Measurements from ENCODE around the gene EPHB2. TPM values are rescaled to one million over a fixed set of nuclear protein-coding genes. Genes with fewer than 3 reads are reported as not detected.

EPHB2 gene
- polyA plus RNA-seq, 1 donor from 2014 or later, result 22.8 TPM

- H3K27me3 ChIP-seq (ENCODE audit: insufficient read depth, low read depth, low read length), result no peaks in the 10 kb centered on the region
- H3K27ac ChIP-seq (ENCODE audit: low read length), result no peak overlapping the region
- H3K9me3 ChIP-seq (ENCODE audit: low read length), result no peaks in the 10 kb centered on the region
- peaks cover 4% of the 10 kb centered on the region for H3F3A ChIP-seq (ENCODE audit: insufficient read depth, low read length, poor library complexity, severe bottlenecking)
- H3K4me2 ChIP-seq (ENCODE audit: low read length), result no peak overlapping the region
- no peak overlapping the region for H3K4me3 ChIP-seq (ENCODE audit: low read length)
- H3K79me2 ChIP-seq (replicated peaks; ENCODE audit: insufficient read depth, low read length), result no peaks in the 10 kb centered on the region
- no peak overlapping the region for H3K9ac ChIP-seq (ENCODE audit: low read length)
- no peak overlapping the region for H2AFZ ChIP-seq (ENCODE audit: low read depth, low read length)
- no peaks in the 10 kb centered on the region for H3K9me2 ChIP-seq (ENCODE audit: insufficient read depth, low read length)
- no peaks in the 10 kb centered on the region for H4K20me1 ChIP-seq (ENCODE audit: insufficient read depth)
- TF ChIP-seq EZH2 (IDR thresholded peaks at IDR 0.05; ENCODE audit: borderline replicate concordance, insufficient read depth, low read length, poor library complexity, severe bottlenecking) (no peak), POLR2AphosphoS5 (IDR thresholded peaks at IDR 0.05) (no peak), SMC3 (conservative IDR thresholded peaks at IDR 0.05; ENCODE audit: poor library complexity) (no peak), RAD21 (conservative IDR thresholded peaks at IDR 0.05) (no peak), REST (IDR thresholded peaks at IDR 0.05; ENCODE audit: borderline replicate concordance) (no peak)
- no peaks in the 10 kb centered on the region for H3K36me3 ChIP-seq (ENCODE audit: insufficient read depth, low read length)
These were observed 134.0 kb downstream of the EPHB2 start for GRCh38 chr1:22844621-22845020.

GRCh38 chr1:22845398-22845935, 134.8 kb downstream of the EPHB2 start:
- H3K9me2 ChIP-seq (ENCODE audit: insufficient read depth, low read length), result no peaks in the 10 kb centered on the region
- no peaks in the 10 kb centered on the region for H4K20me1 ChIP-seq (ENCODE audit: insufficient read depth)
- no peak for TF ChIP-seq REST (IDR thresholded peaks at IDR 0.05; ENCODE audit: borderline replicate concordance)
- TF ChIP-seq CTCF (IDR thresholded peaks at IDR 0.05; ENCODE audit: poor library complexity, severe bottlenecking), result no peak
- TF ChIP-seq TAF1 (IDR thresholded peaks at IDR 0.05; ENCODE audit: low read depth), result no peak
- no peak for TF ChIP-seq SMC3 (conservative IDR thresholded peaks at IDR 0.05; ENCODE audit: poor library complexity)
- TF ChIP-seq EP300 (conservative IDR thresholded peaks at IDR 0.05; ENCODE audit: poor library complexity, severe bottlenecking), result no peak
- TF ChIP-seq MXI1 (conservative IDR thresholded peaks at IDR 0.05; ENCODE audit: poor library complexity, severe bottlenecking), result no peak
- TF ChIP-seq EZH2 (IDR thresholded peaks at IDR 0.05; ENCODE audit: borderline replicate concordance, insufficient read depth, low read length, poor library complexity, severe bottlenecking), result no peak
- TF ChIP-seq POLR2AphosphoS5 (IDR thresholded peaks at IDR 0.05), result no peak
- TF ChIP-seq RAD21 (conservative IDR thresholded peaks at IDR 0.05), result no peak
- no peaks in the 10 kb centered on the region for H3K79me2 ChIP-seq (replicated peaks; ENCODE audit: insufficient read depth, low read length)
- H3K27ac ChIP-seq (ENCODE audit: low read length), result no peak overlapping the region
- H3K27me3 ChIP-seq (ENCODE audit: insufficient read depth, low read depth, low read length), result no peaks in the 10 kb centered on the region
- no peak overlapping the region for H2AFZ ChIP-seq (ENCODE audit: low read depth, low read length)
- H3K9ac ChIP-seq (ENCODE audit: low read length), result no peak overlapping the region
- no peaks in the 10 kb centered on the region for H3K36me3 ChIP-seq (ENCODE audit: insufficient read depth, low read length)
- H3F3A ChIP-seq (ENCODE audit: insufficient read depth, low read length, poor library complexity, severe bottlenecking), result peaks cover 4% of the 10 kb centered on the region
- H3K9me3 ChIP-seq (ENCODE audit: low read length), result no peaks in the 10 kb centered on the region
- no peak overlapping the region for H3K4me2 ChIP-seq (ENCODE audit: low read length)
- no peak overlapping the region for H3K4me3 ChIP-seq (ENCODE audit: low read length)
